Thyroid gland (tissue), 4 donors: ENCODE measurements around the gene PHLDB1.

Experiments used
- POLR2A ChIP-seq, 2 donors: fragments of 450-650 bp; IDR thresholded peaks; one replicate each; pipeline ENCODE4 v1.6.1; 2017; ENCODE audit warnings: antibody characterized with exemption in 2 of 2, mild to moderate bottlenecking in 2 of 2, moderate library complexity in 1 of 2
- TF ChIP-seq, protein P1 (sequence below), 6 experiments: fragments of 200-600 bp in 3 of 6; fragments of 450-650 bp in 3 of 6; sonication (generic) in 3 of 6; IDR thresholded peaks; one replicate each; pipeline ENCODE4 v1.5.1; 2016 to 2019; ENCODE audit warnings: antibody characterized with exemption in 6 of 6, mild to moderate bottlenecking in 2 of 6, inconsistent platforms in 1 of 6, moderate library complexity in 1 of 6

DNA sequence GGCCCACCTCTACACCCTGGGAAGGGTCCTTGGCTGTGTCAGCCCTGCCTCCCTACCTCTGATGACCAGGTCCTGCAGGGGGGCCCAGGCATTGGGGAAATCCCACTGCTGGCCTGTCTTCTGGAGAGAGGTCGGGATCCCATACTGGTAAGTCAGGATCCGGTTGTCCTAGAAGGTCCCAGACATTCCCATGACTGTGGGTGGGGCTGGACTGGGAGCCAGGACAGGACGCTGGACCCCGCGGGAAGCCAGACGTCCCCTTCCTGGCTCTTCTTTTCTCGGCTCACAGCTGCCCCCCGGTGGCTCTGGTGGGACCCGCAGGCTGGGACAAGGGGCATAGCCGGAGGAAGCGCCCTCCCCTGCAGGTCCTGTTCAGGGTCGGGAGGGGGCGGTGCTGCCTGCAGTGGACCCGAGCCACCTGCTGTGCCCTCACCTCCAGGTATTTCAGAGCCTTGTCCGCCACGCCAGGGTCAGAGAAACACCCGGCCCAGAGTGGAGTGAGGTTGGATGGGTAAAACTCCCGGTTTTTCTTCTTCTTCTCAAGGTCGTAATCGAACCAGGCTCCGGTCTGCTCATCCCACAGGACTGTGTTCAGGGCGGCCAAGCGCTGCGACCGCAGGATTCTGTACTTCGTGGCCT, 52.0 kb downstream of the PHLDB1 start:
- peak in 1 of 2 donors; percentile 15 for TF ChIP-seq POLR2A (IDR thresholded peaks at IDR 0.05)
- TF ChIP-seq, protein P1, sequence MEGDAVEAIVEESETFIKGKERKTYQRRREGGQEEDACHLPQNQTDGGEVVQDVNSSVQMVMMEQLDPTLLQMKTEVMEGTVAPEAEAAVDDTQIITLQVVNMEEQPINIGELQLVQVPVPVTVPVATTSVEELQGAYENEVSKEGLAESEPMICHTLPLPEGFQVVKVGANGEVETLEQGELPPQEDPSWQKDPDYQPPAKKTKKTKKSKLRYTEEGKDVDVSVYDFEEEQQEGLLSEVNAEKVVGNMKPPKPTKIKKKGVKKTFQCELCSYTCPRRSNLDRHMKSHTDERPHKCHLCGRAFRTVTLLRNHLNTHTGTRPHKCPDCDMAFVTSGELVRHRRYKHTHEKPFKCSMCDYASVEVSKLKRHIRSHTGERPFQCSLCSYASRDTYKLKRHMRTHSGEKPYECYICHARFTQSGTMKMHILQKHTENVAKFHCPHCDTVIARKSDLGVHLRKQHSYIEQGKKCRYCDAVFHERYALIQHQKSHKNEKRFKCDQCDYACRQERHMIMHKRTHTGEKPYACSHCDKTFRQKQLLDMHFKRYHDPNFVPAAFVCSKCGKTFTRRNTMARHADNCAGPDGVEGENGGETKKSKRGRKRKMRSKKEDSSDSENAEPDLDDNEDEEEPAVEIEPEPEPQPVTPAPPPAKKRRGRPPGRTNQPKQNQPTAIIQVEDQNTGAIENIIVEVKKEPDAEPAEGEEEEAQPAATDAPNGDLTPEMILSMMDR (IDR thresholded peaks at IDR 0.05): peak; percentile 95 to 100 (median 98)
